HAP-1 (cell line): ENCODE results near the gene GSN.

Source experiments
- DNase-seq, 2 experiments: peaks; one replicate each; pipeline ENCODE4 v3.0.0-alpha.2; 2016 to 2020; ENCODE audit warnings: low spot score in 2 of 2
- H3K27me3 ChIP-seq: fragments of 250-450 bp; sonication (Bioruptor Pico); 2 replicates; pipeline ENCODE4 v1.5.1; 2020; ENCODE audit warnings: low read depth, mild to moderate bottlenecking, moderate library complexity
- H3K36me3 ChIP-seq: fragments of 250-450 bp; sonication (Bioruptor Pico); replicated peaks from 2 replicates; pipeline ENCODE4 v1.5.1; 2020; ENCODE audit warnings: mild to moderate bottlenecking
- H3K4me1 ChIP-seq: fragments of 250-450 bp; sonication (Bioruptor Pico); 2 replicates; pipeline ENCODE4 v1.5.1; 2020; ENCODE audit warnings: mild to moderate bottlenecking
- H3K4me3 ChIP-seq: fragments of 250-450 bp; sonication (Bioruptor Pico); 2 replicates; pipeline ENCODE4 v1.5.1; 2020; ENCODE audit warnings: mild to moderate bottlenecking, moderate library complexity
- H3K9me3 ChIP-seq: fragments of 250-450 bp; sonication (Bioruptor Pico); 2 replicates; pipeline ENCODE4 v1.5.1; 2020; ENCODE audit warnings: mild to moderate bottlenecking, moderate library complexity
- in situ Hi-C: fragments of 300-500 bp; cut with MboI; formaldehyde crosslinking; loops from 3 replicates; pipeline ENCODE4 v1.14.3; 2020; ENCODE audit warnings: low sequenced_read_pairs, inconsistent platforms, mixed read lengths

The GSN gene

GRCh38 chr9:121326901-121327613, 59.1 kb downstream of the GSN start:
- Histone ChIP-seq H3K27me3 (no peaks in the 10 kb centered on the region), H3K4me1 (no peaks in the 10 kb centered on the region), H3K9me3 (no peaks in the 10 kb centered on the region), H3K36me3 (no peaks in the 10 kb centered on the region), H3K4me3 (no peak overlapping the region)
- in situ Hi-C loops = no loop called here
- DNase-seq = no peak

GRCh38 chr9:121328476-121328875, 60.5 kb downstream of the GSN start:
- Histone ChIP-seq H3K36me3 (no peaks in the 10 kb centered on the region), H3K27me3 (no peaks in the 10 kb centered on the region), H3K4me3 (no peak overlapping the region), H3K9me3 (no peaks in the 10 kb centered on the region), H3K4me1 (no peaks in the 10 kb centered on the region)
- no peak for DNase-seq
- in situ Hi-C loops = no loop called here

GRCh38 chr9:121328876-121329681, 61.1 kb downstream of the GSN start:
- H3K36me3 ChIP-seq = no peaks in the 10 kb centered on the region
- no peaks in the 10 kb centered on the region for H3K9me3 ChIP-seq
- no peaks in the 10 kb centered on the region for H3K27me3 ChIP-seq
- DNase-seq = no peak
- no peak overlapping the region for H3K4me3 ChIP-seq
- no peaks in the 10 kb centered on the region for H3K4me1 ChIP-seq
- in situ Hi-C loops = no loop called here

GRCh38 chr9:121331549-121331948, 63.6 kb downstream of the GSN start:
- H3K4me3 ChIP-seq = no peak overlapping the region
- no peaks in the 10 kb centered on the region for H3K27me3 ChIP-seq
- in situ Hi-C loops = no loop called here
- no peaks in the 10 kb centered on the region for H3K9me3 ChIP-seq
- no peaks in the 10 kb centered on the region for H3K4me1 ChIP-seq
- no peaks in the 10 kb centered on the region for H3K36me3 ChIP-seq
- no peak for DNase-seq

GRCh38 chr9:121331992-121332685, 64.2 kb downstream of the GSN start:
- no peaks in the 10 kb centered on the region for H3K27me3 ChIP-seq
- no peak overlapping the region for H3K4me3 ChIP-seq
- no peak for DNase-seq
- no peaks in the 10 kb centered on the region for H3K9me3 ChIP-seq
- no peaks in the 10 kb centered on the region for H3K36me3 ChIP-seq
- in situ Hi-C loops = no loop called here
- no peaks in the 10 kb centered on the region for H3K4me1 ChIP-seq

- in situ Hi-C loops = no loop called here
- H3K4me3 ChIP-seq = no peak overlapping the region
- no peak for DNase-seq
- no peaks in the 10 kb centered on the region for H3K9me3 ChIP-seq
- no peaks in the 10 kb centered on the region for H3K36me3 ChIP-seq
- H3K4me1 ChIP-seq = no peaks in the 10 kb centered on the region
- no peaks in the 10 kb centered on the region for H3K27me3 ChIP-seq
Measured at GRCh38 chr9:121333950-121334773, 66.2 kb downstream of the GSN start.

GRCh38 chr9:121336665-121337064, 68.7 kb downstream of the GSN start:
- no peaks in the 10 kb centered on the region for H3K4me1 ChIP-seq
- H3K9me3 ChIP-seq = no peaks in the 10 kb centered on the region
- in situ Hi-C loops = no loop called here
- H3K36me3 ChIP-seq = no peaks in the 10 kb centered on the region; the same call in 1 of the 2 replicates
- DNase-seq = no peak
- no peak overlapping the region for H3K4me3 ChIP-seq
- H3K27me3 ChIP-seq = no peaks in the 10 kb centered on the region

- in situ Hi-C loops = no loop called here
- Histone ChIP-seq H3K36me3 (peaks cover 6% of the 10 kb centered on the region; the same call in 1 of the 2 replicates), H3K4me1 (no peaks in the 10 kb centered on the region), H3K27me3 (no peaks in the 10 kb centered on the region), H3K9me3 (no peaks in the 10 kb centered on the region), H3K4me3 (no peak overlapping the region)
- no peak for DNase-seq
Measured at GRCh38 chr9:121339437-121339836, 71.5 kb downstream of the GSN start.

- Histone ChIP-seq H3K4me1 (no peaks in the 10 kb centered on the region), H3K9me3 (no peaks in the 10 kb centered on the region), H3K4me3 (no peak overlapping the region), H3K27me3 (no peaks in the 10 kb centered on the region), H3K36me3 (peaks cover 9% of the 10 kb centered on the region; the same call in 1 of the 2 replicates)
- no peak for DNase-seq
- in situ Hi-C loops = no loop called here
Measured at GRCh38 chr9:121340676-121341392, 72.9 kb downstream of the GSN start.

GRCh38 chr9:121344184-121344583, 76.2 kb downstream of the GSN start:
- no peaks in the 10 kb centered on the region for H3K4me1 ChIP-seq
- no peak for DNase-seq
- no peaks in the 10 kb centered on the region for H3K9me3 ChIP-seq
- in situ Hi-C loops = no loop called here
- H3K27me3 ChIP-seq = no peaks in the 10 kb centered on the region
- H3K36me3 ChIP-seq = peaks cover 28% of the 10 kb centered on the region
- H3K4me3 ChIP-seq = no peak overlapping the region

GRCh38 chr9:121345070-121345469, 77.1 kb downstream of the GSN start:
- no peaks in the 10 kb centered on the region for H3K4me1 ChIP-seq
- no peak for DNase-seq
- no peak overlapping the region for H3K4me3 ChIP-seq
- no peaks in the 10 kb centered on the region for H3K27me3 ChIP-seq
- H3K36me3 ChIP-seq = peaks cover 28% of the 10 kb centered on the region
- in situ Hi-C loops = no loop called here
- H3K9me3 ChIP-seq = no peaks in the 10 kb centered on the region

GRCh38 chr9:121348221-121348620, 80.3 kb downstream of the GSN start:
- no peaks in the 10 kb centered on the region for H3K9me3 ChIP-seq
- H3K27me3 ChIP-seq = no peaks in the 10 kb centered on the region
- in situ Hi-C loops = no loop called here
- H3K36me3 ChIP-seq = peaks cover 29% of the 10 kb centered on the region
- H3K4me3 ChIP-seq = no peak overlapping the region
- DNase-seq = no peak
- no peaks in the 10 kb centered on the region for H3K4me1 ChIP-seq

GRCh38 chr9:121349009-121349408, 81.0 kb downstream of the GSN start:
- H3K9me3 ChIP-seq = no peaks in the 10 kb centered on the region
- no peak for DNase-seq
- no peaks in the 10 kb centered on the region for H3K4me1 ChIP-seq
- no peak overlapping the region for H3K4me3 ChIP-seq
- H3K36me3 ChIP-seq = peaks cover 30% of the 10 kb centered on the region
- no peaks in the 10 kb centered on the region for H3K27me3 ChIP-seq
- in situ Hi-C loops = no loop called here
